ENCODE measurements around the gene MYO7A.

MYO7A gene

GRCh38 chr11:77175021-77175842 lies 47.2 kb downstream of the MYO7A start:
- Histone ChIP-seq H3K36me3 (ENCODE audit: control insufficient read depth, insufficient read depth, low read length, severe bottlenecking) (no peaks in the 10 kb centered on the region), H3K27me3 (replicated peaks; ENCODE audit: control insufficient read depth, insufficient read depth, low read length) (peaks cover 14% of the 10 kb centered on the region), H3K9me3 (ENCODE audit: control insufficient read depth, low read length) (no peaks in the 10 kb centered on the region), H3K4me3 (ENCODE audit: low read length) (no peak overlapping the region), H3K9ac (ENCODE audit: low read length) (no peak overlapping the region), H3K4me1 (ENCODE audit: control insufficient read depth, insufficient read depth, low read length) (peaks cover 3% of the 10 kb centered on the region)
- no peak for DNase-seq (ENCODE audit: low read depth)

GRCh38 chr11:77175869-77176539 lies 48.0 kb downstream of the MYO7A start:
- Histone ChIP-seq H3K9me3 (ENCODE audit: control insufficient read depth, low read length) (no peaks in the 10 kb centered on the region), H3K9ac (ENCODE audit: low read length) (no peak overlapping the region), H3K27me3 (replicated peaks; ENCODE audit: control insufficient read depth, insufficient read depth, low read length) (peaks cover 11% of the 10 kb centered on the region), H3K36me3 (ENCODE audit: control insufficient read depth, insufficient read depth, low read length, severe bottlenecking) (no peaks in the 10 kb centered on the region), H3K4me3 (ENCODE audit: low read length) (no peak overlapping the region), H3K4me1 (ENCODE audit: control insufficient read depth, insufficient read depth, low read length) (peaks cover 3% of the 10 kb centered on the region)
- DNase-seq (ENCODE audit: low read depth): no peak

- peaks cover 14% of the 10 kb centered on the region for H3K27me3 ChIP-seq (replicated peaks; ENCODE audit: control insufficient read depth, insufficient read depth, low read length)
Measured at GRCh38 chr11:77176996-77177395, 49.0 kb downstream of the MYO7A start.

GRCh38 chr11:77178150-77178549 lies 50.1 kb downstream of the MYO7A start:
- H3K9ac ChIP-seq (ENCODE audit: low read length): no peak overlapping the region

More at GRCh38 chr11:77176996-77177395, 49.0 kb downstream of the MYO7A start:
- Histone ChIP-seq H3K36me3 (ENCODE audit: control insufficient read depth, insufficient read depth, low read length, severe bottlenecking) (no peaks in the 10 kb centered on the region), H3K9ac (ENCODE audit: low read length) (no peak overlapping the region), H3K4me1 (ENCODE audit: control insufficient read depth, insufficient read depth, low read length) (no peaks in the 10 kb centered on the region), H3K9me3 (ENCODE audit: control insufficient read depth, low read length) (no peaks in the 10 kb centered on the region), H3K4me3 (ENCODE audit: low read length) (no peak overlapping the region)
- DNase-seq (ENCODE audit: low read depth): no peak

GRCh38 chr11:77179048-77179447 lies 51.0 kb downstream of the MYO7A start:
- DNase-seq (ENCODE audit: low read depth): no peak
- H3K27me3 ChIP-seq (replicated peaks; ENCODE audit: control insufficient read depth, insufficient read depth, low read length): peaks cover 20% of the 10 kb centered on the region
- no peaks in the 10 kb centered on the region for H3K4me1 ChIP-seq (ENCODE audit: control insufficient read depth, insufficient read depth, low read length)
- no peak overlapping the region for H3K9ac ChIP-seq (ENCODE audit: low read length)
- H3K4me3 ChIP-seq (ENCODE audit: low read length): no peak overlapping the region
- H3K36me3 ChIP-seq (ENCODE audit: control insufficient read depth, insufficient read depth, low read length, severe bottlenecking): no peaks in the 10 kb centered on the region
- no peaks in the 10 kb centered on the region for H3K9me3 ChIP-seq (ENCODE audit: control insufficient read depth, low read length)

More at GRCh38 chr11:77178150-77178549, 50.1 kb downstream of the MYO7A start:
- DNase-seq (ENCODE audit: low read depth): no peak
- Histone ChIP-seq H3K36me3 (ENCODE audit: control insufficient read depth, insufficient read depth, low read length, severe bottlenecking) (no peaks in the 10 kb centered on the region), H3K4me3 (ENCODE audit: low read length) (no peak overlapping the region), H3K4me1 (ENCODE audit: control insufficient read depth, insufficient read depth, low read length) (no peaks in the 10 kb centered on the region), H3K27me3 (replicated peaks; ENCODE audit: control insufficient read depth, insufficient read depth, low read length) (peaks cover 14% of the 10 kb centered on the region), H3K9me3 (ENCODE audit: control insufficient read depth, low read length) (no peaks in the 10 kb centered on the region)

GRCh38 chr11:77179681-77180080 lies 51.6 kb downstream of the MYO7A start:
- Histone ChIP-seq H3K9ac (ENCODE audit: low read length) (no peak overlapping the region), H3K4me3 (ENCODE audit: low read length) (no peak overlapping the region)

GRCh38 chr11:77180346-77180745 lies 52.3 kb downstream of the MYO7A start:
- no peaks in the 10 kb centered on the region for H3K4me1 ChIP-seq (ENCODE audit: control insufficient read depth, insufficient read depth, low read length)
- H3K9me3 ChIP-seq (ENCODE audit: control insufficient read depth, low read length): no peaks in the 10 kb centered on the region
- no peaks in the 10 kb centered on the region for H3K36me3 ChIP-seq (ENCODE audit: control insufficient read depth, insufficient read depth, low read length, severe bottlenecking)
- no peak for DNase-seq (ENCODE audit: low read depth)
- H3K27me3 ChIP-seq (replicated peaks; ENCODE audit: control insufficient read depth, insufficient read depth, low read length): peaks cover 20% of the 10 kb centered on the region
- H3K4me3 ChIP-seq (ENCODE audit: low read length): no peak overlapping the region
- no peak overlapping the region for H3K9ac ChIP-seq (ENCODE audit: low read length)

More at GRCh38 chr11:77179681-77180080, 51.6 kb downstream of the MYO7A start:
- Histone ChIP-seq H3K4me1 (ENCODE audit: control insufficient read depth, insufficient read depth, low read length) (no peaks in the 10 kb centered on the region), H3K27me3 (replicated peaks; ENCODE audit: control insufficient read depth, insufficient read depth, low read length) (peaks cover 20% of the 10 kb centered on the region), H3K9me3 (ENCODE audit: control insufficient read depth, low read length) (no peaks in the 10 kb centered on the region), H3K36me3 (ENCODE audit: control insufficient read depth, insufficient read depth, low read length, severe bottlenecking) (no peaks in the 10 kb centered on the region)
- no peak for DNase-seq (ENCODE audit: low read depth)

GRCh38 chr11:77181226-77181625 lies 53.2 kb downstream of the MYO7A start:
- no peak for DNase-seq (ENCODE audit: low read depth)
- H3K4me1 ChIP-seq (ENCODE audit: control insufficient read depth, insufficient read depth, low read length): no peaks in the 10 kb centered on the region
- H3K4me3 ChIP-seq (ENCODE audit: low read length): no peak overlapping the region
- H3K27me3 ChIP-seq (replicated peaks; ENCODE audit: control insufficient read depth, insufficient read depth, low read length): peaks cover 20% of the 10 kb centered on the region
- H3K9ac ChIP-seq (ENCODE audit: low read length): no peak overlapping the region
- no peaks in the 10 kb centered on the region for H3K36me3 ChIP-seq (ENCODE audit: control insufficient read depth, insufficient read depth, low read length, severe bottlenecking)
- no peaks in the 10 kb centered on the region for H3K9me3 ChIP-seq (ENCODE audit: control insufficient read depth, low read length)

- Histone ChIP-seq H3K9ac (ENCODE audit: low read length) (no peak overlapping the region), H3K36me3 (ENCODE audit: control insufficient read depth, insufficient read depth, low read length, severe bottlenecking) (no peaks in the 10 kb centered on the region), H3K27me3 (replicated peaks; ENCODE audit: control insufficient read depth, insufficient read depth, low read length) (peaks cover 20% of the 10 kb centered on the region), H3K9me3 (ENCODE audit: control insufficient read depth, low read length) (no peaks in the 10 kb centered on the region), H3K4me1 (ENCODE audit: control insufficient read depth, insufficient read depth, low read length) (no peaks in the 10 kb centered on the region), H3K4me3 (ENCODE audit: low read length) (no peak overlapping the region)
- DNase-seq (ENCODE audit: low read depth): no peak
Measured at GRCh38 chr11:77181799-77182541, 53.9 kb downstream of the MYO7A start.

GRCh38 chr11:77182542-77183430 lies 54.7 kb downstream of the MYO7A start:
- DNase-seq (ENCODE audit: low read depth): no peak
- H3K4me3 ChIP-seq (ENCODE audit: low read length): no peak overlapping the region
- no peaks in the 10 kb centered on the region for H3K4me1 ChIP-seq (ENCODE audit: control insufficient read depth, insufficient read depth, low read length)
- H3K9ac ChIP-seq (ENCODE audit: low read length): no peak overlapping the region
- no peaks in the 10 kb centered on the region for H3K36me3 ChIP-seq (ENCODE audit: control insufficient read depth, insufficient read depth, low read length, severe bottlenecking)
- H3K27me3 ChIP-seq (replicated peaks; ENCODE audit: control insufficient read depth, insufficient read depth, low read length): peaks cover 20% of the 10 kb centered on the region
- no peaks in the 10 kb centered on the region for H3K9me3 ChIP-seq (ENCODE audit: control insufficient read depth, low read length)

All from adipocyte (in vitro differentiated cells).